ENCODE results near the gene MAP1B.

The MAP1B gene

GRCh38 chr5:72096602-72097188, 10.6 kb upstream of the MAP1B start:
- Histone ChIP-seq H3K4me1 (ENCODE audit: control insufficient read depth, insufficient read depth, low read length) (no peaks in the 10 kb centered on the region), H3K36me3 (ENCODE audit: control insufficient read depth, insufficient read depth, low read length) (no peaks in the 10 kb centered on the region), H3K27ac (ENCODE audit: low read length) (no peak overlapping the region), H3K4me3 (ENCODE audit: low read length) (no peak overlapping the region), H3K27me3 (ENCODE audit: control insufficient read depth, insufficient read depth, low read length) (no peaks in the 10 kb centered on the region), H3K9me3 (ENCODE audit: control insufficient read depth, insufficient read depth, low read length) (no peaks in the 10 kb centered on the region)
- no peak for DNase-seq (ENCODE audit: low read depth, low spot score)
- no CpG with 5 or more reads among the region's 6 CpGs for WGBS (ENCODE audit: insufficient coverage, insufficient read length)

- no peak for DNase-seq (ENCODE audit: low read depth, low spot score)
- WGBS (ENCODE audit: insufficient coverage, insufficient read length) = 100% methylated on average over 1 of the region's 1 CpG
- no peaks in the 10 kb centered on the region for H3K9me3 ChIP-seq (ENCODE audit: control insufficient read depth, insufficient read depth, low read length)
- H3K36me3 ChIP-seq (ENCODE audit: control insufficient read depth, insufficient read depth, low read length) = no peaks in the 10 kb centered on the region
- no peak overlapping the region for H3K27ac ChIP-seq (ENCODE audit: low read length)
- H3K4me3 ChIP-seq (ENCODE audit: low read length) = no peak overlapping the region
- 0 out of 2 replicates have a peak, but pooled peaks cover under 1% of the 10 kb centered on the region for H3K4me1 ChIP-seq (ENCODE audit: control insufficient read depth, insufficient read depth, low read length)
- no peaks in the 10 kb centered on the region for H3K27me3 ChIP-seq (ENCODE audit: control insufficient read depth, insufficient read depth, low read length)
Measured at GRCh38 chr5:72101828-72102227, 5.4 kb upstream of the MAP1B start.

- no peak for DNase-seq (ENCODE audit: low read depth, low spot score)
- WGBS (ENCODE audit: insufficient coverage, insufficient read length) = no CpG with 5 or more reads among the region's 11 CpGs
- Histone ChIP-seq H3K27me3 (ENCODE audit: control insufficient read depth, insufficient read depth, low read length) (no peaks in the 10 kb centered on the region), H3K36me3 (ENCODE audit: control insufficient read depth, insufficient read depth, low read length) (no peaks in the 10 kb centered on the region), H3K27ac (ENCODE audit: low read length) (no peak overlapping the region), H3K9me3 (ENCODE audit: control insufficient read depth, insufficient read depth, low read length) (no peaks in the 10 kb centered on the region), H3K4me1 (ENCODE audit: control insufficient read depth, insufficient read depth, low read length) (peaks cover 4% of the 10 kb centered on the region), H3K4me3 (ENCODE audit: low read length) (peak overlapping the region; percentile 67; the same call in 1 of the 2 replicates)
Measured at GRCh38 chr5:72106817-72107130, 501 bp upstream of the MAP1B start.

- Histone ChIP-seq H3K4me3 (ENCODE audit: low read length) (peak overlapping the region; percentile 67), H3K36me3 (ENCODE audit: control insufficient read depth, insufficient read depth, low read length) (no peaks in the 10 kb centered on the region), H3K27me3 (ENCODE audit: control insufficient read depth, insufficient read depth, low read length) (no peaks in the 10 kb centered on the region), H3K9me3 (ENCODE audit: control insufficient read depth, insufficient read depth, low read length) (no peaks in the 10 kb centered on the region), H3K4me1 (ENCODE audit: control insufficient read depth, insufficient read depth, low read length) (peaks cover 6% of the 10 kb centered on the region), H3K27ac (ENCODE audit: low read length) (no peak overlapping the region)
- no CpG with 5 or more reads among the region's 11 CpGs for WGBS (ENCODE audit: insufficient coverage, insufficient read length)
- DNase-seq (ENCODE audit: low read depth, low spot score) = no peak
Measured at GRCh38 chr5:72107901-72108201, 576 bp downstream of the MAP1B start.

GRCh38 chr5:72108202-72109061, 1.2 kb downstream of the MAP1B start:
- Histone ChIP-seq H3K27ac (ENCODE audit: low read length) (no peak overlapping the region), H3K27me3 (ENCODE audit: control insufficient read depth, insufficient read depth, low read length) (no peaks in the 10 kb centered on the region), H3K4me1 (ENCODE audit: control insufficient read depth, insufficient read depth, low read length) (peaks cover 6% of the 10 kb centered on the region), H3K9me3 (ENCODE audit: control insufficient read depth, insufficient read depth, low read length) (no peaks in the 10 kb centered on the region), H3K36me3 (ENCODE audit: control insufficient read depth, insufficient read depth, low read length) (no peaks in the 10 kb centered on the region), H3K4me3 (ENCODE audit: low read length) (peak overlapping the region; percentile 67)
- no CpG with 5 or more reads among the region's 72 CpGs for WGBS (ENCODE audit: insufficient coverage, insufficient read length)
- peak; percentile 45 for DNase-seq (ENCODE audit: low read depth, low spot score)

- no peak for DNase-seq (ENCODE audit: low read depth, low spot score)
- no CpG with 5 or more reads among the region's 2 CpGs for WGBS (ENCODE audit: insufficient coverage, insufficient read length)
- H3K4me3 ChIP-seq (ENCODE audit: low read length) = peak overlapping the region; percentile 67; the same call in 1 of the 2 replicates
- no peaks in the 10 kb centered on the region for H3K9me3 ChIP-seq (ENCODE audit: control insufficient read depth, insufficient read depth, low read length)
- no peaks in the 10 kb centered on the region for H3K27me3 ChIP-seq (ENCODE audit: control insufficient read depth, insufficient read depth, low read length)
- peaks cover 6% of the 10 kb centered on the region for H3K4me1 ChIP-seq (ENCODE audit: control insufficient read depth, insufficient read depth, low read length)
- H3K27ac ChIP-seq (ENCODE audit: low read length) = no peak overlapping the region
- no peaks in the 10 kb centered on the region for H3K36me3 ChIP-seq (ENCODE audit: control insufficient read depth, insufficient read depth, low read length)
Measured at GRCh38 chr5:72109062-72109411, 1.8 kb downstream of the MAP1B start.

- H3K4me3 ChIP-seq (ENCODE audit: low read length) = no peak overlapping the region
- H3K4me1 ChIP-seq (ENCODE audit: control insufficient read depth, insufficient read depth, low read length) = peaks cover 6% of the 10 kb centered on the region
- no peaks in the 10 kb centered on the region for H3K36me3 ChIP-seq (ENCODE audit: control insufficient read depth, insufficient read depth, low read length)
- H3K27ac ChIP-seq (ENCODE audit: low read length) = no peak overlapping the region
- no peaks in the 10 kb centered on the region for H3K9me3 ChIP-seq (ENCODE audit: control insufficient read depth, insufficient read depth, low read length)
- no peak for DNase-seq (ENCODE audit: low read depth, low spot score)
- no CpG with 5 or more reads among the region's 10 CpGs for WGBS (ENCODE audit: insufficient coverage, insufficient read length)
- no peaks in the 10 kb centered on the region for H3K27me3 ChIP-seq (ENCODE audit: control insufficient read depth, insufficient read depth, low read length)
Measured at GRCh38 chr5:72109625-72110024, 2.4 kb downstream of the MAP1B start.

- no peaks in the 10 kb centered on the region for H3K27me3 ChIP-seq (ENCODE audit: control insufficient read depth, insufficient read depth, low read length)
- no peak for DNase-seq (ENCODE audit: low read depth, low spot score)
- H3K4me3 ChIP-seq (ENCODE audit: low read length) = no peak overlapping the region
- H3K4me1 ChIP-seq (ENCODE audit: control insufficient read depth, insufficient read depth, low read length) = peaks cover 6% of the 10 kb centered on the region
- no peak overlapping the region for H3K27ac ChIP-seq (ENCODE audit: low read length)
- WGBS (ENCODE audit: insufficient coverage, insufficient read length) = no CpG with 5 or more reads among the region's 9 CpGs
- peaks cover 3% of the 10 kb centered on the region; the same call in 1 of the 2 replicates for H3K36me3 ChIP-seq (ENCODE audit: control insufficient read depth, insufficient read depth, low read length)
- H3K9me3 ChIP-seq (ENCODE audit: control insufficient read depth, insufficient read depth, low read length) = no peaks in the 10 kb centered on the region
Measured at GRCh38 chr5:72110394-72111013, 3.2 kb downstream of the MAP1B start.

GRCh38 chr5:72112389-72112788, 5.1 kb downstream of the MAP1B start:
- H3K4me1 ChIP-seq (ENCODE audit: control insufficient read depth, insufficient read depth, low read length) = peaks cover 4% of the 10 kb centered on the region
- no peak overlapping the region for H3K27ac ChIP-seq (ENCODE audit: low read length)
- H3K36me3 ChIP-seq (ENCODE audit: control insufficient read depth, insufficient read depth, low read length) = peaks cover 7% of the 10 kb centered on the region; the same call in 1 of the 2 replicates
- WGBS (ENCODE audit: insufficient coverage, insufficient read length) = no CpG with 5 or more reads among the region's 1 CpG
- no peaks in the 10 kb centered on the region for H3K27me3 ChIP-seq (ENCODE audit: control insufficient read depth, insufficient read depth, low read length)
- no peak overlapping the region for H3K4me3 ChIP-seq (ENCODE audit: low read length)
- no peak for DNase-seq (ENCODE audit: low read depth, low spot score)
- no peaks in the 10 kb centered on the region for H3K9me3 ChIP-seq (ENCODE audit: control insufficient read depth, insufficient read depth, low read length)

GRCh38 chr5:72114629-72115028, 7.4 kb downstream of the MAP1B start:
- WGBS (ENCODE audit: insufficient coverage, insufficient read length) = no CpG with 5 or more reads among the region's 2 CpGs
- Histone ChIP-seq H3K9me3 (ENCODE audit: control insufficient read depth, insufficient read depth, low read length) (no peaks in the 10 kb centered on the region), H3K27me3 (ENCODE audit: control insufficient read depth, insufficient read depth, low read length) (no peaks in the 10 kb centered on the region), H3K4me1 (ENCODE audit: control insufficient read depth, insufficient read depth, low read length) (peaks cover 2% of the 10 kb centered on the region), H3K36me3 (ENCODE audit: control insufficient read depth, insufficient read depth, low read length) (peaks cover 12% of the 10 kb centered on the region; the same call in 1 of the 2 replicates), H3K4me3 (ENCODE audit: low read length) (no peak overlapping the region), H3K27ac (ENCODE audit: low read length) (no peak overlapping the region)
- no peak for DNase-seq (ENCODE audit: low read depth, low spot score)

Measured in iPS DF 6.9 (cell line).